HG03342 (cell line): ENCODE measurements around the gene OR2T10.
"Not testable (repeated sequence)": the region's sequence is repeated elsewhere in the genome, so short reads cannot be mapped to it uniquely, and the experiment has no call there.

Experiments used
- ATAC-seq: cut with Tn5 transposase; IDR thresholded peaks from one replicate; pipeline ENCODE4 v1.9.1; 2021; ENCODE audit warnings: mild to moderate bottlenecking, moderate library complexity; ENCODE audit not compliant: unreplicated experiment

Gene OR2T10

DNA sequence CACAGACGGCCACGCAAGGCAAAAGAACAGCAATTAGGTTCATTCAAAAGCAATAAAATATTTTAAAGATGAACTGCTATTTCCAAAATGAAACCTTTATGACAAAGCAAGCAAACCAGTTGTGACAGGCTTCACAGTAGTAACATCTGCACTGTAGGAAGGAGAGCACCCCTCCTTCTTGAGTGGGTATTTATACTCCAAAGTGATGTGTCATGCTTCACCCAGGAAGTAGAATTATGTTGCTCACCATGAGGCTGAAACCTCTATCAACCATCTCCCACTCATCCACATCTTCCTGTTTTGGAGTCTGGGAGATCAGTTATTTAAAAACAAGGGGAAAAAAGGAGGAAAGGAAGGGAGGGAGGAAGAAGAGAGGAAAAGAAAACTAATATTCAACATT lies 885 bp downstream of the OR2T10 start:
- ATAC-seq, result no peak

DNA sequence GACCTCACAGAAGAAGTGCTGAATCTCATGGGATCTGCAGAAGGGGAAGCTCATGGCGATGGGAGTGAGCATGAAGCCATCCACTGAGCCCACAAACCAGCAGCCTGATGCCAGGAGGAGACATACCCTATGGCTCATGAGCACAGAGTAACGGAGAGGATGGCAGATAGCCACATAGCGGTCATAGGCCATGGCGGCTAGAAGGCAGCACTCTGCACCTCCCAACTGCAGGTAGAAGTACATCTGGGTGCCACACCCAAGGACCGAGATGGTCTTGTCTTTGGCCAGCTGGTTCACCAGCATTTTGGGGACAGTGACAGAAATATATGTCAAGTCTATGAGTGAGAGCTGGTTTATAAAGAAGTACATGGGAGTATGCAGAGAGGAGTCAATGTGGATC lies 4.3 kb downstream of the OR2T10 start:
- ATAC-seq, result no peak

DNA sequence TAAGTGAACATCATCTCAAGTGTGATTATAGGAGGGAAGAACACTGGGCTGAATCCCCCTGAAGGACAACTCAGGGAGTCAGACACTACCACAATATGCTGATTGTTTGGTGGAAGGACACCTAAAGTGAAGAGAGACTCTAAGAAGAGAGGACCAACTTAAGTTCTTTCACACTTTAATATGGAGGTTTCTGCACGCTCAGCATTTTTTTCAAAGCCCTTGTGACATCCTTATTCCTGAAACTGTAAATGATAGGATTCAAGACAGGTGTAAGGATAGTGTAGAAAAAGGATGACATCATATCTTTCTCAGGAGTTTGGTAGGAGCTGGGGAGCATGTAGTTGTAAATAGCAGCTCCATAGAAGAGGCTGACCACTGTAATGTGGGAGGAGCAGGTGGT lies 4.8 kb downstream of the OR2T10 start:
- no peak for ATAC-seq

DNA sequence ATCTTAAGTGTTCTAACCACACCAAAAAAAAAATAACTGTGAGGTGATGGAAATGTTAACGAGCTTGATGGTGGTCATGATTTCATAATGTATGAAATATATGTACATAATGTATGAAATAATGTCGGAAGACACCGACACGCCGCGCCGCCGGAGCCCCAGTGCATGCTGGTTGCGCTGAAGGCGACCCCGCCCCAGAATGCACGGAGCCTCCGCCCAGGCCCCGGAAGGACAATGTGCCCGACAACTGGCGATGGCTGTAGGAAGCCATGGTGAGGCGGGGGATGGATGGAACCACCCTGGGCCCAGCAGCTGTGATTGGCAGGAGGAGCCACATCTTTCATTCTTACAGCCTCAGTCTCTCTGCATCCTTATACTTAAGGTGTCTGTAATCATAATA lies 7.4 kb downstream of the OR2T10 start:
- no peak for ATAC-seq

DNA sequence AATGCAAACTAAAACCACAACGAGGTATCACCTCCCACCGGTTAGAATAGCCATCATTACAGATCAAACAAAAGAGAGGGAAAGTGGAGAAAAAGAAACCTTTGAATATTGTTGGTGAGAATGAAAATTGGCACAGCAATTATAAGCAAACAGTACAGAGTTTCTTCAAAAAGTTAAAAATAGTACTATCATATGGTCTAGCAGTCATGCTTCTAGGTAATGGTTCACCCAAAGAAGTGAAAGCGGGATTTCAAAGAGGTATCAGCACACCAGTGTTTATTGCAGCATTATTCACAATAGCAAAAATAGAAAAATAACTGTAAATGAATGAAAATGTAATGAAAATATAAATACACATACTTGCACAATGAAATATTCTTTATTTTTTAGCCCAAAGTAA lies 8.2 kb downstream of the OR2T10 start:
- ATAC-seq, result no peak

DNA sequence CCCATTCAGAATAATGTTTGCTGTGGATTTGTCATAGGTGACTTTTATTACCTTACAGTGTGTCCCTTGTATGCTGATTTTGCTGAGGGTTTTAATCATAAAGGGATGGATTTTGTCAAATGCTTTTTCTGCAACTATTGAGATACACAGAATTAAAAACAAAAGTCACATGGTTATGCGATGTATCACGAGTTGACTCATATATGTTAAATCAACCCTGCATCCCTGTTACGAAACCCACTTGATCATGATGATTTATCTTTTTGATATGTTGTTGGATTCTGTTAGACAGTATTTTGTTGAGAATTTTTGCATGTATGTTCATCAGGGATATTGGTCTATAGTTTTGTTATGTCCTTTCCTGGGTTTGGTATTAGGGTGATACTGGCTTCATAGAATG lies 12.2 kb downstream of the OR2T10 start:
- no peak for ATAC-seq

DNA sequence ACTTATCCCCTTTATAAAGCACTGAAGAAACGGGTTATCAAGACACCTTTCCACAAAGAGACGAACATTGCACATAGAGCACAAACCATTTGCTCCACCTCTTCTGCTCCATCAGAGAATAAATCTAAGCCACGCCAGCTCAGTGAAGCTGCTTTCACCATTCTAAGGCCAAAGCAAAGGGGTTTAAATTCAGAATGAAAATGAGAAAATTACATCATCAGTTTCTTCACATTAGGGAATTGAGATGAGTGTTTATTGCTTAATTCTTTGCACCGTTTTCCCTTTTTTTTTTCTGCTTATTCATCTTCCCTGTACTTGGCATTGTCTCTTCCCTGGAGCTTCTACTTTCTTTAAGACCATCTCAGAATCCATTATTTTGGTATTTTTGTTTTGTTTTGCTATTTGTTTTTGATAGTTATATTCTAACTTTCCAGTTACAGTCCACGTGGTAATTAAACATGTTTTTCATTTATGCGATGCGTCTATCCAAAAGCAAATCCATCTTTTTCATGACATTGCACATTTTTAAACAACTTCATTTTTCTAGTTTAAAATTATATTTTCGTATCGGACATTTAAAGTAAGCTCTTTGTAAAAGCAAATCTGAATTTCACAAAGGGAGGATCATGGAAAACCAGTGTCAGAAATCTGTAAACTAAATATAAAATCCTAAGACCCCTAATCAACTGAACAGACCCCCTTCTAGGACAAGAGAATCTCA lies 21.1 kb downstream of the OR2T10 start:
- no peak for ATAC-seq

DNA sequence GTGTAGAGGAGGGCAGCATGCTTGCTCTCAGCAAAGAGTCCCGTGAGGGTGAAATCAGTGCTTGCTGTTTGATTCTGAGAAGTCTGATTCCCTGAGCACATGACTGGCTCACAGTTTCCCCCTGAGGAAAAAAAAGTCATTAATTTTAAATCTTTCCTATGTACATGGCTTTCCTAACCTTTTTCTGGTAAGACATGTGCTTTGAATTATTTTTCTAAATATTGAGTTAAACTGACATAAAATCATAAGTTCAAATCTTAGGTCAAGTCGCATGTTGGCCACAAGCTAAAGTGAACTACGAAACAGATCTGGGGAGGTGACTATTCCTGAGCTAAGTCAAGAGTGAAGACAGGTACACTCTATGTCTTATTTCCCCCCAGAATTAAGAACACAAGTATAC lies 22.8 kb downstream of the OR2T10 start, which contains the start of gene OR2T34:
TSS of gene OR2T34 (minus strand) at position 101 of the 400 bp plus-strand sequence. CDS start at position 101, 0 bp downstream.
- not testable (repeated sequence) for ATAC-seq

DNA sequence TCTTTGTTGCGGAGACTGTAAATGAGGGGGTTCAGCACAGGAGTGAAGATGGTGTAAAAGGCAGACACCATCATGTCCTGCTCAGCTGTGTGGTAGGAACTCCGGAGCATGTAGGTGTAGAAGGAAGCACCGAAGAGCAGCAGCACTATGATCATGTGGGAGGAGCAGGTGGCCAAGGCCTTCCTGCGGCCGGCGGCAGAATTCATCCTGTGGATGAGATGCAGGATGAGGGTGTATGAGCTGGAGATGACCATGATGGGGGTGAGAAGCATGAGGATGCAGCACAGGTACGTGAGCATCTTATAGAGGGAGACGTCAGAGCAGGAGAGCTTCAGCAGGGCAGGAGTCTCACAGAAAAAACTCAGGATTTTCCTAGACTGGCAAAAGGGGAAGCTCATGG lies 23.6 kb downstream of the OR2T10 start:
- ATAC-seq, result not testable (repeated sequence)

DNA sequence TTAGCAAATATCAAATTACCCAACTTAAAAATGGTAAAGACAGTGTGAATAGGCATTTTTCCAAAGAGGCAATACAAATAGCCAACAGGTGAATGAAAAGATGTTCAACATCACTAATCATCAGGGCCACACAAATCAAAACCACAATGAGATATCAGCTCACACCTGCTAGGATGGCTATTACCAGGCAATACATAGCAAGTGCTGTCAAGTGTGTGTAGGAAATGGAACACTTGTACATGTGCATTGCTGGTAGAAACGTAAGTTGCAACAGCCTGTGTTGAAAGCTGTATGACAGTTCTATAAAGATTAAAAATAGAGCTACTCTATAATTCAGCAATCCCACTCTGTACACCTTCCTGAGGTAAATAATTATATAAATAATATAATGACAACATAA lies 25.5 kb downstream of the OR2T10 start:
- ATAC-seq, result peak; percentile 66

DNA sequence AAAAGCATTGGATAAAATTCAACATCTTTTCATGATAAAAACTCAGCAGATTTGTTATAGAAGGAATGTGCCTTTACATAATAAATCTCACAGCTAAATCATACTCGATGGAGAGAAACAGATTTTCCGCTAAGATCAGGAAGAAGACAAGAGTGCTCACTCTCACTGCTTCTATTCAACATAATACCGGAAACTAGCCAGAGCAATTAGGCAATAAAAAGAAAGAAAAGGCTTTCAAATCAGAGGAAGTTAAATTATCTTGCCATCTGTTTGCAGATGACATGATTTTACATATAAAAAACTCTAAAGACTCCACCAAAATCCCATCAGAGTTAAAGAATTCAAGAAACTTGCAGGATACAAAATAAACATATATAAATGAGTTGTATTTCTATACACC lies 26.7 kb downstream of the OR2T10 start:
- not testable (repeated sequence) for ATAC-seq

DNA sequence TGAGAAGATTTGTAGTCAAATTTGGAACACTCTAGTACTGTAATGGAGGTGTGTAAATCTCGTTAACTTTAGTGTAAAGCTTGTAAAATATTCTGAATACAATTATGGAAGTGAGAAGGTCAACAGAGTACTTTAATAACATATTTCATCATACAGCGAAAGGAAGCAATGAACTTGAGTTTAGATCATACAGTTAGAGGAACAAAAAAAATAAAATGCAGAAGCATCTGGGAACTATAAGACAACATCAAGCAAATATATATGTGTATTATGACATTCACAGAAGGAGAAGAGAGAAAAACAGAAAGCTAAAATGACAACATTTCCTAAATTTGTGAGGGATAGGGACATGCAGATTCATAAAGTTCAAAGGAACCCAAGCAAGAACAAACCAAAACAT lies 28.5 kb downstream of the OR2T10 start:
- ATAC-seq, result not testable (repeated sequence)

DNA sequence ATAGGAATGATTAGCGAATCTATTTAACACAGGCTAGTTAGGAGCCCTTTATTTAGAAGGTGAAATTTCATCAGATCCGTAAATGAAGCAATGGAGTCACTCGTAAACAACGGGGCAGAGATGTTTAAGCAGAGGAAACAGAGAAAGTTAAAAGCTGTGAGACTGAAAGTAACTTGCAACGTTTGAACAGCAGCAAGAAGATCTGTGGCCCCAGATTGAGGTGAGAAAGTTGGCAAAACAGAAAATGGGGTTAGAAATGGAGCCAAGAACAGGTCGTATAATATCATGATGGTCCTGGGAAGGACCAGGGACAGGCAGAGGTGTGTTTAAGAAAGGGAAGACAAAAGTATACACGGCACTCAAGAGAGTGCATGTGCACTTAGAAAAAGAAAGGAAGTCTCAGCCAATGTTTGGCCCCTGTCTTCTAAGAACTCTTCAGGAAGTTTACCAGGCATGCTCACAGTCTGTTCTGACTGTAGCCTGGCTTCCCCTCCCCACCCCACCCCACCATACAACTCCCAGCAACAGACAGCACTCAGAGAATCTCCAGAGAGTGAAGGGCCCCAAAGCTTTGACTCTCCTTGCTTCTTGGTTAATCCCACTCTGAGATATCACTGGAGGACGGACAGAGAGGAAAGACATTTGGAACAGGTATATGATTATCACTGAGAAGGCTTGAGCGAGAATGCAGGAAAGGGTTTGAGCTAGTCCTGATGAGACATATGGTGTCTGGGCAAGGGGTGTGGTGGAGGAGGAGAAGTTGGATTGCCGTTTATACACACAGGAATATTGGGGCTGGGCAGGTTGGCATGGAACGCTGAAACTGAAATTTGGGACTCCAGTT lies 31.7 kb downstream of the OR2T10 start:
- ATAC-seq, result peak; percentile 62

DNA sequence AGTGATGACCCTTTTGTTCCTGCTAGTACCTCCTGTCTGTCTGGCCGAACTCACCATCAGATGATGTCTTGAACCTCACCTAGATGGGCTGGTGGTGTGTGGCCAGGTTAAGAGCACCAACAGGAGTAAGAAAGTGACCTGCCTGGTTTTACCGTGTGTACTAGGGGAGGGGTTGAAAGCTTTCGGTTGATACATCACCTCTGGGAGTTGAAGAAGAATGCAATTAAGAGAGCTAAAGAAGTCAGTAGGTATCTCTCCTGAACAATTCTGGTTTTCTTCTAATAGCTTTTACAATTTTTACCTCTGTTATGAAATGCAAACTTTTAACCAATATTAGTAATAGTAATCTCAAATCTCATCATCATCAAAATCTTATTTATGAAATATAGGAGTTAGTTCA lies 34.8 kb downstream of the OR2T10 start, which contains the start of gene OR2T29:
TSS of gene OR2T29 (minus strand) at position 101 of the 400 bp plus-strand sequence. CDS start 3,281 bp downstream, outside the sequence.
- not testable (repeated sequence) for ATAC-seq

DNA sequence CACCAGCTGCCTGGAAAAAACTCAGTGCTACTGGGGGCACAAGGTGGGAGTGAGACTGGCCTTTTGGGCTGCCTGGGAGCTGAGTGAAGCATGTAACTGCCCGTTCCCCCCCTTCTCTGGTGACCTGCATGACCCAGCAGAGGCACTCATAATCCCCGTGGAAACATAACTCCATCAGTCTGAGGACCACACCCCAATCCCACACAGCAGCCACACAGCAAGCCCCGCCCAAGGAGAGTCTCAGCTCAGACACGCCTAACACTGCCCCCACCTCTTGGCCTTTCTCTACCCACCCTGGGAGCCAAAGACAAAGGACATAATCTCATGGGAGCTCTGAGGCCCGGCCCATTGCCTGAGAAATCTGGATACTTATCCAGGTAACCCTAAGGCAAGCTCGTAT lies 46.5 kb downstream of the OR2T10 start:
- ATAC-seq, result not testable (repeated sequence)

DNA sequence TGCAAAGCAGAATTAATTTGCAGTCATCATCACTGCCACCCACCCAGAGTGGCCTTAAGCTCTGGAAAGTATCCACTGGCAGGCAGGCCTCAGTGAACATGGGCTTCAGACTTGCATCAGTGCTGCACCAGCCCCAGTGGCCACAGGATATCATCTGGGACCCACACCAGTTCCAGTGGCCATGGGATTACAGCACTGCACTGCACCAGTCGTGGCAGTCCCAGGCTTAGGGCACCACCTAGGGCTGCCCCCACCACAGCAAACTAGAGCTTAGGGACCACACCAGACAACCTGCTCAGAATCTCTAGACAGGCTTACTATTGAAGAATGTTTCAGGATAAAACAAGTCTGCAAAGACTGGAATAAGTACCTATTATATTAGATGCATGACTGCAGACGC lies 50.1 kb downstream of the OR2T10 start:
- ATAC-seq, result not testable (repeated sequence)
